HG02981 (cell line): ENCODE results near the gene DCTN5.
"Not testable (repeated sequence)": the region's sequence is repeated elsewhere in the genome, so short reads cannot be mapped to it uniquely, and the experiment has no call there.

Source experiments
- ATAC-seq: cut with Tn5 transposase; IDR thresholded peaks from one replicate; pipeline ENCODE4 v1.9.1; 2021; ENCODE audit warnings: mild to moderate bottlenecking, moderate library complexity; ENCODE audit not compliant: unreplicated experiment

The DCTN5 gene

DNA sequence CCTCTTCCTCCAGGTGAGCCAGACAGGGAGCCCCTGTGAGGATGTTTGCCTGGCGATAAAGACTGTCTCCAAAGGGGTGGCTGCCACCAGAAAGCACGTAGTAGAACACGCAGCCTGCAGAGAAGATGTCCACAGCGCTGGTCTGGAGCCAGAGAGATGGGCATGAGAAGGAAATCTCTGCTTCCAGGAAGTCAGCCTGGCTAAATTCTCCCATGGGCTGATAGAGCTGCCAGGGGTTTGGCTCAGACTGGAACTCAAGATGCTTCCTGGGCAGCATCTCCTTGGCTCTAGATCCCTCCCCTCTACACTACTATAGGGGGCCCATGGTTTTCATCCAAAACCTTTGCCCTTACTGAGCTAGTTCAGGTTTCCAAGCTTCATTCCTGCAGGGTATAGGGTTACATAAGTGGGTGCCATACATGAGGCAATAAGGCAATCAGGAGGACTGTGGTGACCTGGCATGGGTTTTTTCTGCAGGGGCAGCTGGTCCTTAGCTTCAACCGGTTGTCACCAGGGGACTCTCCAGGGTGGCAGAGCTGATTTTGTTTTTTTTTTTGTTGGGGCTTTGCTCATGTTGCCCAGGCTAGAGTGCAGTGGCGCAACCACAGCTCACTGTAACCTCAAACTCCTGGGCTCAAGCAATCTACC, 51.0 kb downstream of the DCTN5 start:
- ATAC-seq = no peak

DNA sequence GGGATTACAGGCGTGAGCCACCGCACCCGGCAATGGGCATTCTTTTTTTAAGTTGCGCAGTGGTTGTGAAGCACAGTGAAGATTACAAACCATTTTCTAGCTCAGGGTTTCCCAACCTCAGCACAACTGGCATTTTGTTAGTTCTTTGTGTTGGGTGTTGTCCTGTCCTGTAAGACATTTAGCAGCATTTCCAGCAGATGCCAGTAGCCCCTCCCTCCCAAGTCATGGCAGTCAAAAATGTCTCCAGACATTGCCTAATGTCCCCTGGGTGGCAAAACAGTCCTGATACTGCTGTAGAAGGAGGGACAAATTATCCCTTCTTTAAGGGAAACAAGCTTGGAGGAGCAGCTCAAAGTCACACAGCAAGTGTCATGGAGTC, 53.0 kb downstream of the DCTN5 start:
- ATAC-seq = no peak

DNA sequence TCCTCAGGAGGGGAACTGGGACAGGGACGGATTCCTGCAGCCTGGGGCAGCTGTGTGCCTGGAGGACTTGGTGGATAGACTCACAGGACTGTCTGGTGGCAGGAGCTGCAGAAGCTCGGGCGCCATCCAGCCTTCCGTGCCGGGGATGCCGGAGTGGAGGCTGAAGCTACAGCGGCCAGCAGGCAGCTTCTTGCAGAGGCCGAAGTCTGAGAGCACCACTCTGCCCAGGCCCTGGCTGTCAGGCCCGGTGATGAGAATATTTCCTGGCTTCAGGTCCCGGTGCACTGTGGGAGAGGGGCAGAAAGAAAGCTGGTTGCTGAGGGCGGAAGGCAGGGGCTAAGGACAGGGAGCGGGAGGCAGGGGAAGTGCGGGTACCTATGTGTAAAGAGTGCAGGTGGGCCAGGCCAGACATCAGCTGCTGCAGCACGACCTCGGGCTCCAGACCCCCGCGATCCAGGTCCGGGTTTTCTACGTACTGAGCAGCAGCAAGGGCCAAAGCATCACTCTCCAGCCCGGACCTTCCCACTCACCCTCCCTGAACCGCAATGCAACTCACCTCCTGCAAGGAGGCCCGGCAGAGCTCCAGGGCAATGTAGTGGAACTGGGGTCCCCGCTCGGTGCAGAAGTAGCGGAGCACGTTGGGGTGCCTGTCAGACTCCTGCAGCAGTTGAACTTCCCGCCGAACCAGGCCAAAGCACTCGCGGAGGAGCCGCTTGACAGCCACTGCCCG, 53.5 kb downstream of the DCTN5 start:
- ATAC-seq = no peak

DNA sequence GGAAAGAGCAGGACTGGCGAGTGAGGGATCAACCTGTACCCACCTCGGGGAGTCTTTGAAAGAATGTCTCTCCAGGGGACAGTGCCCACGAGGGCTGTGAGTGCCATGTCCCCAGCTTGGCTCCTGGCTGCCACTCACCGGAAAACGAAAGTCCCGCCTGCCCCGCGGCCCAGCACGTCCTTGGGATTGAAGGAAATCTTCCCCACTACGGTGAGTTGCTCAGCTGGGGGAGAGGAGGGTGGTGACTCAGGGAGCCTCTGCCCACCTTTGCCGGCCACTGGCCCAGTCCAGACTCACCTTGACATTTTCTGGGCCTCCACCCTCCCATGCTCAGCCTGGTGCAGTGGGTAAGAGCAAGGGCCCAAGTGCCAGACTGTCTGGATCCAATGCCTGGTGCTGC, 54.5 kb downstream of the DCTN5 start:
- no peak for ATAC-seq

DNA sequence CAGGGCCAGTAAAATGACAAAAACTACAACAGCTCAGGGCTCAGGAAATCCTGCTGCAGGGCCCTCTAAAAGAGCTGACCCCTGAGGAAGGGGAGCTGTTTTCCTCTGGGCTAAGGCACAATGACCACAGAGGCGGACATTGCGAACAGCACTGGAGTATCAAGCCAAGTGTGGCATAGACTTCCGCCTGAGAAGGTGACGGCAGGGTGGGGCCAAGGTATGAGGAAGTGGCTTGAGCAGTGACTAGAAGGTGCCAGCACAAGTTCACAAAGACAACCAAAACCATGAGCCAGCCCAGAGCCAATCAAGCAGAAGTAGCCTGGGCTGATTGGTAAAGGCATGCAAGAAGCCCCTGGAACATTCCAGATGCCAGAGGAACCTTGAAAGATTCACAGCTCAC, 57.8 kb downstream of the DCTN5 start:
- ATAC-seq = no peak

DNA sequence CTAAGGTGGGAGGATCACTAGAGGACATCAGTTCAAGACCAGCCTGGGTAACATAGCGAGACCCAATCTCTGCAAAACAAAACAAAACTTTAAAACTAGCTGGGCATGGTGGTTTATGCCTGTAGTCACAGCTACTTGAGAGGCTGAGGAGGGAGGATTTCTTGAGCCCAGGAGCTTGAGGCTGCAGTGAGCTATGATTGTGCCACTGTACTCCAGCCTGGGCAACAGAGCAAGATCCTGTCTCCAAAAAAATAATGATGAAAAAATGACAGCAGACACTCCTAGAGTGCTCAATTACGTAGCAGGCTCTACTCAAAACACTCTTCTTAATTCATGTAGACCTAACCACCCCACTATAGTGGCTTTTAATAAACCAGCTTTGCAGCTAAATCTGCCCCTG, 58.8 kb downstream of the DCTN5 start:
- ATAC-seq = no peak

DNA sequence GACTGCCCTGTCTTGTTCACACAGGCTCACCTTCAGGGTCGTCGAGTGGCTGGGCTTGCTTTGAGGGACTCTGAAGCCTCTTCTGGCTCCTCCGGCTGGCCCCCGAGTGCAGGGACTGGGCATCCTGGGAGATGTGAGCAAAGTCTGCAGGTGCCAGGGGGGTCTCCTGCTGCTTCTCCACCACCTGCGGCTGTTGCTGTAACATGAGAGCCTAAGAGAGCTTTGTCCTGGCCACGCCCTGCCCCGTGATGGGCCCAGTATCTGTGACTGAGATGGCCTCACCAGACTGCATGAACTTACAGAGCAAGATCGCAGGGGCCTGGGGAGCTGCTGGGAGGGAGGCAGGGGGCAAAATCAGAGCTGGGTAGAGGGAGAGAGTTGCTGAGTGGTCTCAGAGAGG, 59.2 kb downstream of the DCTN5 start:
- ATAC-seq = no peak

DNA sequence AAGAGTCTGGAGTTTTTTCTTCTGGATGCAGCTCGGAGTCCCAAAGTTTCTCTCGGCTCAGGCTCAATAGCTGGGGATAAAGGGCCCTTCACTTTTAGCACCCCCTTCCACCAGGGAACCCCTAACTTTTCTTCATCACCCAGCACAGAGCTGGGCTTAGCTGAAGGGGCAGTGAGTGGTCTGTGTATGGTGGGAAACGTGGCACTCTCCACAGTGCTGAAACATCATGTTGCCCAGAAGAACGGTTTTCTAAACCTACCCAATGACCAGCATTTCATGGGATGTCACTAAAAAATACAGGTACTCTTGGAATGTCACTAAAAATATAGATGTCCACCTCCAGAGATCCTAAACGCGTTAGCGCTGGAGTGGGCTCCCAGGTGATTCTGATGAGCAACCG, 59.8 kb downstream of the DCTN5 start:
- ATAC-seq = no peak

DNA sequence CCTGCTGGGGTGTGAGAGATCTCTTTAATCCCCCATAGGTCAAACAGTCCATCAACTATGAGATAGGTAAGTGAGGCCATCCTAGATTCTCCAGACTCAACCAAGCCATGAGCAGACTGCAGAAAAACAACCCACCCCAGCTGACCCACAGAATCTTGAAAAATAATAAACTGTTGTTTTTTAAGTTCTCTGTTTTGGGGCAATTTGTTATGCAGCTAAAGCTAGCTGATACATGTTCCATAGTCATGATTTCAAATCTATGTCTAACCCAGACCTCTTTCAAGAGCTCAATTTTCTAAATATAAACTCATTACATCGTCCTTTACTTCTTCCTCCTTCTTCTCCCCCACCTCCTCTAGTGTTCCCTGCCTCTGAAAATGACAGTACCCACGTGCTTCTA, 61.7 kb downstream of the DCTN5 start:
- ATAC-seq = no peak

DNA sequence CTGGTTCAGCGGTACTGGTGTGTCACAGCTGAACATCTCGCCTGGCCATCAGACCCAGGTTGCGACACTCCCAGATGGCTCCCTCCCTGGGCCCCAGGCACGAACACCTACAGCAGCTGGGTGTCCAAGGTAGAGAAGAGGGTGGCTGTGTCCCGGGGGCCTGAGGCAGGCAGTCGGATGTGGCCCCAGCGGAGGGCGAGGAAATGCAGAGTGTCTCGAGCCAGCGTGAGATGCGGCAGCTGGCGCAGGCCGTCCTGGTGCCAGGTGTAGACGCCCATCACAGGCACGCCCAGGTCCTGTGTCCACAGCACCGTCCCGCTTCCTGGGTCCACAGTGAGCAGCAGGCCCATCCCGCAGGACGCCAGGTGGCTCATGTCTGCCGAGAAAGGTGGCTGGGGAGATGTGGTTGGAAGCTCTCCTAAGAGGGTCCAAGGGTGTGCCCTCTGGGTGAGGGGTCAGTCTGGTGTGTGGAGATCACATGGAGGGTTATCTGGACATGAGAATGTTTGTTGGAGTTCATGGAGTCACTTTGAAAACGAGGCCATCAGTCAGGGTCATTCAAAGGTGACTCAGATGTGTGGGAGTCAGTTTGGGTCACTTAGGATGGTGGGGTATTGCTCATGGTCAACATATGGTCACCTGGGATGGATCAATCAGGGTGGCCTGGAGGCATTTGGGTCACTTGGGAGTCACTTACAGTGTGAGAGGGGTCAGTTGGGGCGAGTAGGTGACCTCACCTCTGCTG, 63.7 kb downstream of the DCTN5 start:
- ATAC-seq = no peak

DNA sequence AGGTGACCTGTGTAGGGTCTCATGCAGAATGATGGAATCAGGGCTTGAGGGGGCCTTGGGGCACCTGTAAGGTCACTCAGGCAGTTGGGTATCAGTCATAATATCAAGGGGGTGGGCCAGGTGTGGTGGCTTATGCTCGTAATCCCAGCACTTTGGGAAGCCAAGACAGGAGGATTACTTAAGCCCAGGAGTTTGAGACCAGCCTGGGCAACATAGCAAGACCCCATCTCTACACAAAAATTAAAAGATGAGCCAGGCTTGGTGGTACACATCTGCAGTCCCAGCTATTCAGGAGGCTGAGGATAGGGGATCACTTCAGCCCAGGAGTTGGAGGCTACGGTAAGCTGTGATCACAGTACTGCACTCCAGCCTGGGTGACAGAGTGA, 64.2 kb downstream of the DCTN5 start:
- ATAC-seq = no peak

DNA sequence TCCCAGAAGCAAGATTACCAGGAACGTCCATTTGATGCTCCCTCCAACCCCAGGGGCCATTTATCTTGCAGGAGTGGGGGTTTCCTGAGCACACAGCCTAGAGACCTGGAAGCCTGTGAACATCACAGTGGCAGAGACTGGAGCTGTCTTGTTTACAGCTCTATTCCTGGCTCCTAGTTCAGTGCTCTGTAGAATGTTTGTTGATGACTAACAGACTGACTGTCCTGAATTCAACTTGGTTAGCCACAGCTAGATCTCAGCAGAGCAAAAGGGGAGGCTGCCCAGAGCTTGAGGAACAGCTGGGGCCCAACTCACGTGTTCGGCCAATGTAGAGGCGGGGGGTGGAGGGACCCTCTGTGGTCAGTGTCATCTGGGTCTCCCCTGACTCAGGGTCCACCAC, 65.2 kb downstream of the DCTN5 start:
- no peak for ATAC-seq

DNA sequence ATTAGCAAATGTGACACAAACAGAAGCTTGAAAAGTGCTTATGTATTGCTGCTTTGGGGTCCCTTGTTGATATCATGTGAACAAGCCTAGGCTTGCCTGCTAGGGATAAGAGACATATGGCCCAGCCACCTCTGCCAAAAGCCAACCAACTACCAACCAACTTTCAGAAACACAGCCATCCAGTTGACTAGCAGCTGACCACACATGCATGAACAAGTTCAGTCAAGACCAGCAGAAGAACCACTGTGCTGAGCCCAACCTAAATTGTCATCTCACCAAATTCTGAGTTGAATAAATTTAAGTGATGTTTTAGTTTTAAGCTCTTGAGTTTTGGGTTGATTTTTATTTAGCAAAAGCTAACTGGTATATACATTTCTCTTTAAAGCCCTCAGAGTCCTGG, 68.3 kb downstream of the DCTN5 start:
- no peak for ATAC-seq

DNA sequence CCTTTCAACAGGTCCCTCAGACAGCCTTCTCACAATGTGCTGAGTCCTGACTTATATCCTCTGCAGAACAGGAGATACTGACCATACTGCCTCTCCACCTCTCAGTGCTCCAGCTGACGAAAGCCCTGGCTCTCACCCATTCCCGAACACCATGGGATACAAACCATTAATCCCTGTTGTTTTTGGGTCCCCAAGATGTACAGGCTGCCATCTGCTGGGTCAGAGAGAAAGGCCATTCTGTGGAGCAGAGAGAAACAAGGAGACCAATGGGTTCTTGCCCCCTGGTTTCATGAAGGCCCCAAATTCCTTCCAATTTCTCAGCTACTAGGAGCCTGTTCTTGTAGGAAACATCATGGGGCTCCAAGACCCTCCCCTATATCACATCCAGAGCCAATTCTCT, 68.7 kb downstream of the DCTN5 start:
- ATAC-seq = no peak

DNA sequence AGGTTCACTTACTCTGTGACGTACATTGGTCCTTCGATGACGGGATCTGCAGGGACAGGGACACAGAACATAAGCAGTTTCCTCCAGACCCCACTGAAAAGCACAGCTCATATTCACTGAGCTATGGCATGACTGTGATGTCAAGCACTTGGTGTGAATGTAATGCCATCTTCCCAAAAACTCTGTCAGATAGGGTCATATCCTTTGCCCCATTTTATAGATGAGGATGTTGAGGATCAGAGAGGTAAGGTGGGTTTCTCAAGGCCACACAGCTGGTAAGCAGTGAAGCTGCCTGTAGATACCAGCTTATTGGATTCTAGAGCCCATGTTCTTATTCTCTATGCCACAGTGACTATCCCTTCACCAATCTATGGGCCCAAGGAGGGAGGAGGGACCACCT, 69.2 kb downstream of the DCTN5 start:
- ATAC-seq = no peak

DNA sequence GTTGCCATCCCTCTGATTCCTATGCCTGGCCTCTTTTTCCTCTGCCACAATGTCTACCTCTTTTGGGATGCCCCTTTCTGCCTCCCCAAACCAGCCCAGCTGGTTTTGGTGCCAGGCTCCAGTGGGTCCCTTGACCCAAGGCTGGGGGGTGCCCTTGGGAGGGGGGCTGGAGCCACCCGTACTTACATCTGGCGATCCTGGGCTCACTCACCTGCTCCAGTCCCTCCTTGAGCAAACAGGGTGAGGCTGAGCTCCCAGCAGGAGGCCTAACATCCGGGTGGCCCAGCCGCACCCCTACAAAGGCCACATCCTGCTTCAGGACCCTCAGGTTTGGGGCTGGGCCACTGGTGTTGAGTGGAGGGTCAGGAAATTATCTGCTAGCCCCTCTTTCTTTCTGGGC, 70.5 kb downstream of the DCTN5 start:
- no peak for ATAC-seq

DNA sequence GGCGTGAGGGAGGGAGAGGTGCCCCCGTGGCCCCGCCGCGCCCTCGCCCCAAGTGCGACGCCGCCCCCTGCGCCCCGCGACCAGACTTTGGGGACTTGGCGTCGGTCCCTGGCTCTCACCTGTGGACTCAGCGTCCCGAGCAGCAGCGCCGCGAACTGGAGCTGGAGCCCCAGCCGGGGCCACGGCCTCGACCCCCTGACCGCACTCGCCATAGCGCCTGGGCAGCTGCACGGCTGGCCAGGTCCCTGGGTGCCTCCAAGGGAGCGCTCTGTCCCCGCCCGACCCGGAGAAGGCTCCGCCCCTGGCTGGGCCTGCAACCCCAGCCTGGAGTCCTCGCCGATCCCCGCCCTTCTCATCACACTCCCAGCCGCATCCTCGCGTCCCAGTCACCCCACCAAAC, 71.7 kb downstream of the DCTN5 start, which contains the start of gene ERN2:
Gene ERN2, minus strand, starts transcription at position 247 of the 400 bp plus-strand sequence. Its CDS starts 35 bp downstream, at position 212.
- no peak for ATAC-seq

DNA sequence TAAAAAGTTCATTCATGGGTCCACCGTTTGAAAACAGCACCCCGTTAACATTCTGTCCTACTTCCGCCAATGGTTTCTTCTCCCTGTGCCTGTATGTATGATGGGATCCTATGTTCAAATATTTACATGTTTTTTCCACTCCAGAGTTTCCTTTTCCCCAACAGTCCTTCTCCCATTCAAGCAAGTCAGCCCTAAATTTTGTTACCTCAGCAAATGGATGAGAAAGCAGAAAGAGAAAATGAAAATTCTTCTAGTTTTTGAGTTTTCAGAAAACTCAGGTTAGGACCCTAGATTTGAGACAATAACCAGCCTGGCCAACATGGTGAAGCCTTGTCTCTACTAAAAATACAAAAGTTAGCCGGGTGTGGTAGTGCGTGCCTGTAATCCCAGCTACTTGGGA, 75.2 kb downstream of the DCTN5 start:
- no peak for ATAC-seq

DNA sequence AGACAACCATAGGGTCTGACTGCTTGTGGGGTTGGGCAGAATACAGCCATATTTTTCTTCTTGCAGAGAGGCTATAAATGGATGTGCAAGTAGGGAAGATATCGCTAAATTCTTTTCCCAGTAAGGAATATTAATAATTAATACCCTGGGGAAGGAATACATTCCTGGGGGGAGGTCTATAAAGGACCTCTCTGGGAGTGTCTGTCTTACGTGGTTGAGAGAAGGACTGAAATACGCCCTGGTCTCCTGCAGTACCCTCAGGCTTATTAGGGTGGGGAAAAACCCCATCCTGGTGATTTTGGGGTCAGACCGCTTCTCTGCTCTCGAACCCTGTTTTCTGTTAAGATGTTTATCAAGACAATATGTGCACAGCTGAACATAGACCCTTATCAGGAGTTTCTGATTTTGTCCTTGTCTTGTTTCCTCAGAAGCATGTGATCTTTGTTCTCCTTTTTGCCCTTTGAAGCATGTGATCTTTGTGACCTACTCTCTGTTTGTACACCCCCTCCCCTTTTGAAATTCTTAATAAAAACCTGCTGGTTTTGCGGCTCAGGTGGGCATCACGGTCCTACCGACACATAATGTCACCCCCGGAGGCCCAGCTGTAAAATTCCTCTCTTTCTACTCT, 81.5 kb downstream of the DCTN5 start:
- ATAC-seq = not testable (repeated sequence)

DNA sequence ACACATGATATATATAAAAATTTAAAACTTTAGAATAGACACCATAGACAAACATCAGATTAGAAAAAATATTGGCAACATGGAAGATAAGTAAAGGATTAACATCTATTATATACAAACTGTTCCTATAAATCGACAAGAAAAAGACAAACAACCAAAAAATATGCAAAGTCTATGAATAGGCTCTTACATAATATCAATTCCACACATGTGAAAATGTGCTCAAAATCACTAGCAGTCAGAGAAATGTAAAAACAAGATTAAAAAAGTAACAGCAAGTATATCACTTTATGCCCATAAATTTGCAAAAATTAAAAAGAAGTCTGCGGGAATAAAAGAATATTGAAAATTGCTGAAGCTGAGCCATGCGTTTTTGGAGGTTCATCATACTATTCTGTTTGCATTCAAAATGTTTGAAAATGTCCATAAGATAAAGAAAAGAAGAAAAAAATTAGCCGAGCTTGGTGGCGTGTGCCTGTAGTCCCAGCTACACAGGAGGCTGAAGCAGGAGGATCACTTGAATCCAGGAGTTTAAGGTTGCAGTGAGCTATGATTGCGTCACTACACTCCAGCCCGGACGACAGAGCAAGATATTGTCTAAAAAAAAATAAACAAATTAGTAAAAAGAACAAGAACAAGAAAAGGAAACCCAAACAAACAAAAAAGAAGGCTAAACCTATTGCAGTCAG, 83.0 kb downstream of the DCTN5 start:
- no peak for ATAC-seq

DNA sequence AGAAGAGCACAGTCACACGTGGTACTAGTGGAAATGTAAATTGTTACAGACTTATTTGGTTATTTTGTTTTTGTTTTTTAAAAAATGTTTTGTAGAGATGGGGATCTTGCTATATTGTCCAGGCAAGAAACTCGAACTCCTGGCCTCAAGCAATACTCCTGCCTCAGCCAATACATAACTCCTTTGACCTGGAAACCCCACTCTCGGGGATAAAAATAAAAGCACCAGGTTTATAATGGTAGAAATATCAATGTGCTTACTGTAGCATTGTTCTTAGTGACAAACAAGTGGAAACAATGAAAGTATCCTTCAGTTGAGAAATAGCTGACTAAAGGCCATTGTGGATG, 83.5 kb downstream of the DCTN5 start:
- no peak for ATAC-seq
